ENCODE results near the gene SLC23A2.
"Not testable (repeated sequence)": the region's sequence is repeated elsewhere in the genome, so short reads cannot be mapped to it uniquely, and the experiment has no call there.

The SLC23A2 gene

GRCh38 chr20:4871486-4871885 is 129.8 kb downstream of the SLC23A2 start:
- DNase-seq: no peak

GRCh38 chr20:4870906-4871305 is 130.4 kb downstream of the SLC23A2 start:
- no peak for DNase-seq

- no peak for DNase-seq
These were observed 131.8 kb downstream of the SLC23A2 start for GRCh38 chr20:4869290-4870193.

- DNase-seq: no peak
These were observed 134.3 kb downstream of the SLC23A2 start for GRCh38 chr20:4867051-4867450.

GRCh38 chr20:4866429-4866828 is 134.9 kb downstream of the SLC23A2 start:
- no peak for DNase-seq

- no peak for DNase-seq
These were observed 137.0 kb downstream of the SLC23A2 start for GRCh38 chr20:4864311-4864752.

GRCh38 chr20:4862661-4863060 is 138.6 kb downstream of the SLC23A2 start:
- no peak for DNase-seq

GRCh38 chr20:4861961-4862360 is 139.3 kb downstream of the SLC23A2 start:
- DNase-seq: no peak

- DNase-seq: no peak
These were observed 143.3 kb downstream of the SLC23A2 start for GRCh38 chr20:4858000-4858399.

GRCh38 chr20:4856022-4856755 is 145.1 kb downstream of the SLC23A2 start:
- no peak for DNase-seq

- no peak for DNase-seq
These were observed 145.8 kb downstream of the SLC23A2 start for GRCh38 chr20:4855555-4855954.

GRCh38 chr20:4855097-4855496 is 146.2 kb downstream of the SLC23A2 start:
- DNase-seq: no peak

- no peak for DNase-seq
These were observed 146.8 kb downstream of the SLC23A2 start for GRCh38 chr20:4854561-4854901.

GRCh38 chr20:4853757-4854560 is 147.4 kb downstream of the SLC23A2 start:
- no peak for DNase-seq

- DNase-seq: no peak
These were observed 148.3 kb downstream of the SLC23A2 start for GRCh38 chr20:4853004-4853403.

GRCh38 chr20:4850960-4851359 is 150.3 kb downstream of the SLC23A2 start:
- DNase-seq: no peak

GRCh38 chr20:4848829-4849228 is 152.5 kb downstream of the SLC23A2 start:
- DNase-seq: not testable (repeated sequence)

GRCh38 chr20:4848041-4848440 is 153.3 kb downstream of the SLC23A2 start:
- no peak for DNase-seq

- DNase-seq: no peak
These were observed 154.5 kb downstream of the SLC23A2 start for GRCh38 chr20:4846821-4847220.

GRCh38 chr20:4844751-4845465 is 156.4 kb downstream of the SLC23A2 start:
- no peak for DNase-seq

- no peak for DNase-seq
These were observed 157.0 kb downstream of the SLC23A2 start for GRCh38 chr20:4844325-4844724.

GRCh38 chr20:4840801-4841200 is 160.5 kb downstream of the SLC23A2 start:
- no peak for DNase-seq

- no peak for DNase-seq
These were observed 162.8 kb downstream of the SLC23A2 start for GRCh38 chr20:4838526-4838925.
